Hindlimb muscle (tissue), 1 donor: ENCODE results near the gene CELF4. TPM values are rescaled to one million over a fixed set of nuclear protein-coding genes. Genes with fewer than 3 reads are reported as not detected.

Experiments used
- DNase-seq: peaks from one replicate; pipeline ENCODE4 v3.0.0-alpha.2; 2013
- polyA plus RNA-seq: library from polyadenylated mRNA; unstranded; fragments of 120-200 nt; gene quantifications from one replicate; pipeline ENCODE4 v1.2.1, GENCODE V29; 2013; ENCODE audit not compliant: insufficient read length

The CELF4 gene
- polyA plus RNA-seq, 1 donor, result 0.84 TPM

GRCh38 chr18:37546651-37547050, 18.9 kb downstream of the CELF4 start:
- no peak for DNase-seq

DNA sequence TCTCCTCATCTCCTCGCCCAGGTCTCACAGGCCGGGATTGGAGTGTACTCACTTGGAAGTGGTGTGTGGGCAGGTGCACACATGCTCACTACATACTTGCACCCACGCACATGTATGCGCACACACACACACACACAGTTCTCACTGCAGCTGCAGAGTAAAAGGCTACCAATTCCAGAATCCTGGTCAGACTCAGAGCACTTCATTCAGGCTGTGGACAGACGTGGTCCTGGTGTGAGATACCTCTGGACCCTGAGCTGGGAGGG, 19.4 kb downstream of the CELF4 start:
- DNase-seq, result no peak

GRCh38 chr18:37545461-37546271, 19.9 kb downstream of the CELF4 start:
- no peak for DNase-seq

- DNase-seq, result no peak
Measured at GRCh38 chr18:37544713-37545112, 20.9 kb downstream of the CELF4 start.

- no peak for DNase-seq
Measured at GRCh38 chr18:37544217-37544616, 21.4 kb downstream of the CELF4 start.

GRCh38 chr18:37543321-37543720, 22.3 kb downstream of the CELF4 start:
- DNase-seq, result no peak

DNA sequence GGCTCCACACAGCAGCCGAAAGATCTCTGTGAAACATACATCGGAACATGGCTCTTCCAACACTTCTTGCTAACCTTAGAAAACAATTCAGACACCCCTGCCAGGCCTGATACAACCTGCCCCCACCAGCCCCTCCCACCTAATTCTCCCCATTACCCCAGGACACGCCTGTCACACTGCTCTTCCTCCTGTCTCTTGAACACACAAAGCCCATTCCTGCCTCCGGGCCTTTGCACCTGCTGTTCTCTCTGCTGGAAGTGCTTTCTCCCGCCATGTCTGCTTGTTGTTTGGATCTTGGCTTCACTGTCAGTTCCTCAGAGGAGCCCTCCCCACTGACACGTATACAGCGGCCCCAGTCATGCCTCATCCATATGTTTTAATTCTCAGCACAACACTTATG, 24.1 kb downstream of the CELF4 start:
- no peak for DNase-seq

DNA sequence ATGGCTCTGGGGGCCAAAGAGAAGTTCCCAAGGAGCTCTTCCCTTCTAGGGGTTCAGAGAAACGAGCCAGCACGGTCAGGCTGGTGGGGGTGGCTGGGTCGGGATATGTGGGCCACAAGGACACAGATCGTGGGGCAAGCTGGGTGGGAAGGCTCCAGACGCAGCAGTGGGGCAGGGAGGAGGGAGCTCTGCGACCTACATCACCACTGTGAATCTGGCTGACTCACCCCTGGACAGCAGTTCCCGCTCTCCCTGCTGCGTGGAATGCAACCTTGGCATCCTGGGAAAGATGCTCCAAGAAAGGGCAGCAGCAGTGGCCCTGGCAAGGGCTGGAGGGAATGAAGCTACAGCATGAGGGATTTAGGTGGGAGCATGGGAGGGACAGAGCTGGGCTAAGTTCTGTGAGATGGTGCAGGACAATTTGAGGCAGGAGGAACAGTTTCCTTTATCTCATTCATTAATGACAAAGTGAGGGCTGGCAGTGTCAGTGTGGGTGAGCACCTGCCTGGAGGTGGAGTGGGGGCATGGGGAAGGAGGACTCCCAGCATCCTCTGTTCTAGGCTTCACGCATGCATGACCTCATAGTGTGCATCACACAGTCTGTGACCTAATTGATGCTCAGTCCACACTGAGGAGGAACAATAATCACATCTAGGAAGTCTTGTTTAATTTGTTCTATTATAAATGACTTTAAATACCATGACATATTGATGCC, 25.0 kb downstream of the CELF4 start:
- no peak for DNase-seq

GRCh38 chr18:37539236-37539635, 26.4 kb downstream of the CELF4 start:
- no peak for DNase-seq

GRCh38 chr18:37538526-37539205, 26.9 kb downstream of the CELF4 start:
- DNase-seq, result no peak

DNA sequence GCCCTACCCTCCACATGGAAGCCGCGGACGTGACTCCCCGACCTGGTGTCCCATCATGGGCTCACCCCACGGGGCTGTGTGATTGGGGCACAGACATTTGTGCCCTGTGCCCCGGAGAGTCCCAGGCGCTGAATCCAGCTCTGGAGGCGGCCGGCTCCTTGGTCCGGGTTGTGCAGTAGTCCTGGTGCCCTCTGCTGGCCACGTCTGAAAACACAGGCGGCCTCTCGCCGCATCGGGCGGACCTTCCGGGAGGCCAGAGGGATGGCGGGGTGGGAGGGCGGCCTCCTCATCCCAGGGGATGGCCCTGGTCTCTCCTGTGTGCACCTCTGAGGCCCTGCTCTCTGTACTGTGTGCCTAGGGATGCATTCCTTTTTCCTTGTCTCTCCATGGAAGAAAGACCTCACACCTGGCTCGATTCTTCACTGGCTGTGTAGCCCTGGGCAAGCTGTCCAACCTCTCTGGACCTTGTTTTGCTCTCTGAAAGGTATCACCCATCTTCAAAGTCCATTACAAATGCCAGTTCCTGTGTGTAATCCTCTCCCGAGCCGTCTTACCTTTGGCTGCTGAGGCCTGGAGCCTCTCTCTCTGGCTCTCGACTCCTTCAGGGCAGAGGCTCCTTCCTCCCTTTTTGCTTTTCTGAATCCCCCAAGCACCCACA, 27.6 kb downstream of the CELF4 start:
- DNase-seq, result peak; percentile 72

DNA sequence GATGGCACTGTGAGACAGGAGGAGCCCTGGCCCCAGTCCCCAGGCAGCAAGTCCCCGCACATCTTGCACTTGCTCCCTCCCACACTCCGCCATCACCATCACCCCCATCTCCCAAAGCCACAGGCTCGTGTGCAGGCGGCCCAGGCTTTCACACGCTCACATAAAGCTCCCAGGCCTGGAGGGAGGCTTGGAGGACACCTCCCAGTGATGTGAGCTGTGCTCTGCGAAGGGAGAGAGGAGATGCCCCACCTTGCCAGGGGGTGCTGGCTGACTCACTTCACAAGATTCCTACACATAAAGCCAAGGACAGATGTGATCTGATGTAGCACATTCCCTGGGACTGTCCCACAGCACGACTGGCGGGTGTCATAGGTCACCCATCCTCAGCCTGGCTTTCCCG, 28.9 kb downstream of the CELF4 start:
- DNase-seq, result no peak

DNA sequence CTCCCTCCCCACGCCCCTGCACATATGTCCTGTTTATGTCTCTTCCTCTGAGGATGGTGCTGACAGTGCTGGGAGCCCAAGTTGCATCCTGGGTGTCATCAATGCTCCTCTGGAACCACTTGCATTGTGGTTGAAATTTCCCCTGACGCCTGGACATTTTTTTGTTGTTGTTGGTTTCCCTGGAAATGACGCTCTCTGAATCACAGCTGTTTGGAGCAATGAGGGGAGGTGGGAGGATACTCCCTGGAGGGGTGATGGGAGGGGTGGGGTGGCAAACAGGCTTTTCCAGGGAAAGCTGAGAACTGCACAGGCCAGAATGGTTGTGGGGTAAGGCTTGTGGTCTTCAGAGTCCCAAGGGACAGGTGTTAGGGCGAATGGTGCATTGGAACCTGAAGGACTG, 29.6 kb downstream of the CELF4 start:
- DNase-seq, result peak; percentile 43

- DNase-seq, result no peak
Measured at GRCh38 chr18:37534627-37535026, 31.0 kb downstream of the CELF4 start.

GRCh38 chr18:37533647-37534584, 31.7 kb downstream of the CELF4 start:
- DNase-seq, result no peak

GRCh38 chr18:37532917-37533316, 32.7 kb downstream of the CELF4 start:
- DNase-seq, result no peak

DNA sequence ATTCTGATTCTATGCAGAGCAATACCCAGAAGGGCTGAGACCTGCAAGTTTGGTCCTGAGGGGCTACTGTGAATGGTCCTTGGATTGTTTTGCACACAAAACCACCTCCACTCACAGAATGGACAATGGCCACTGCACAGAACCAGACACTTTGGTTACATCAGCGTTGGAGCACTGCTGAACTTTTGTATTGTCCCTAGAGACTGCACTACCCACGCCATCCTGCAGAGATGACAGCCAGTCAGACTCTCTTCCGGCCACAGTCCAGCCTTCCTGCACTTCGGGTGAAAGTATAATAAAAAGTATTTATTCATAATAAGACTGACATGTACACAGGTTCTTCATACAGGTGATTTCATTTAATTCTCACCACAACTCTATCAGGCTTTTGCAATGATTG, 35.7 kb downstream of the CELF4 start:
- DNase-seq, result no peak

DNA sequence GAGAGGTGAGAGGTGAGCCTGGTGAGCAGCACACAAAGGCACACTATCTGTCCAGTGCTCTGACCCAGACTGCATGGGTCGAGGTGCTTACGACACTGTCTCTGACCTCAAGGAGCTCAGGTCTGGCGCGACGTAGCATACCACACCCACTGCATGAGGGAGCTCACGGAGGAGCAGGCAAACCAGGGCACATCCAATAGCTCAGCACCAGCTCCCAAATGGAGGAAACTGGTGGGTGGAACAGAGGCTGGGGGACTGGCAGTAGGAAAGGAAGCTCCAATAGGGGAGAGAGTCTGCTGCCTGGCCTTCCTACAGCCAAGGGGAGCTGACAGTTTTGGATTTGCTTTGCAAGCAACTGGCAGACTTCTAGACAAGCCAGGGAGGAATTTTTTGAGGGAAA, 36.3 kb downstream of the CELF4 start:
- no peak for DNase-seq

GRCh38 chr18:37527395-37527794, 38.2 kb downstream of the CELF4 start:
- no peak for DNase-seq

GRCh38 chr18:37525262-37525585, 40.4 kb downstream of the CELF4 start:
- DNase-seq, result no peak

- DNase-seq, result no peak
Measured at GRCh38 chr18:37524498-37525261, 40.9 kb downstream of the CELF4 start.

GRCh38 chr18:37524139-37524497, 41.5 kb downstream of the CELF4 start:
- no peak for DNase-seq
